DMS 273 treated with DMSO at 0.1 percent for 48 hours (cell line): ENCODE results near the gene AMY1C.
"Not testable (repeated sequence)": the region's sequence is repeated elsewhere in the genome, so short reads cannot be mapped to it uniquely, and the experiment has no call there.

Source experiments
- DNase-seq: peaks from one replicate; lab custom pipeline; 2025; lab: John Stamatoyannopoulos, UW

Gene AMY1C

DNA sequence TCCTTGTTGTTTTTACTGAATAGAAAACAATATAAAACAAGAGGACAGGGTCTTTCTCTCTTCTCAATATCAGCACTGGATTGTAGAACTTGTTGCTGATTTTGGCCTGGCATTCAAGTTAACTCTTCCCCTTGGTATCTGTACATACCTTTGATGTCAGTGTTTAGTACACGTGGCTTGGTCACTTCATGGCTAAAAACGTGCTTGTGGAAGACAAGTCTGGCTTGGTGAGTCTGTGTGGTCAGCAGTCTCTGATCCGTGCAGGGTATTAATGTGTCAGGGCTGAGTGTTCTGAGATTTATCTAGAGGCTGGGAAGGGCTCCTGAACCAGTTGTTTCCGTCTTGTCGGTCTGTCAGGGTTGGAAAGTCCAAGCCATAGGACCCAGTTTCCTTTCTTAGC lies at the start of gene AMY1C:
TSS of gene AMY1C (plus strand) at position 301 of the 400 bp plus-strand sequence. CDS start 572 bp downstream, outside the sequence.
- not testable (repeated sequence) for DNase-seq

DNA sequence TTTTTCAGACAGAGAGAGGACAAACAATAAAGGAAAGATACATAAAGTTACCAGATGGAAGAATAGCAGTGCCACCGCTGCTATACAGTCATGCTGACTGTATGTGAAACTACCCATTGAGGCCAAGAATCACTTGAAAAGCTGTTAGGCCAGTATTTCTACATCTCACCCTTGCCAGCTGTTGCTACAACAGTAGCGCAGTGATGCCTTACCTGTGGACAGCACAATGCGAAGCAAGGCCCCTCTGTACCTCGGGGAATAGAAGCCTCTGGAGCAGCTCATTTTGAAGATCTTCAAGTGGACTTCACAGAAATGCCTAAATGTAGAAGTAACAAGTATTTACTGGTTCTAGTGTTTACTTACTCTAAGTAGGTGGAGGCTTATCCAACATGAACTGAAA lies 49.0 kb upstream of the AMY1C start:
- not testable (repeated sequence) for DNase-seq

GRCh38 chr1:103701256-103701655 lies 48.4 kb upstream of the AMY1C start:
- DNase-seq: not testable (repeated sequence)

GRCh38 chr1:103707670-103708069 lies 42.0 kb upstream of the AMY1C start:
- not testable (repeated sequence) for DNase-seq

- not testable (repeated sequence) for DNase-seq
Observed at GRCh38 chr1:103710381-103710780, 39.3 kb upstream of the AMY1C start.

- DNase-seq: not testable (repeated sequence)
Observed at GRCh38 chr1:103717404-103717803, 32.3 kb upstream of the AMY1C start.

DNA sequence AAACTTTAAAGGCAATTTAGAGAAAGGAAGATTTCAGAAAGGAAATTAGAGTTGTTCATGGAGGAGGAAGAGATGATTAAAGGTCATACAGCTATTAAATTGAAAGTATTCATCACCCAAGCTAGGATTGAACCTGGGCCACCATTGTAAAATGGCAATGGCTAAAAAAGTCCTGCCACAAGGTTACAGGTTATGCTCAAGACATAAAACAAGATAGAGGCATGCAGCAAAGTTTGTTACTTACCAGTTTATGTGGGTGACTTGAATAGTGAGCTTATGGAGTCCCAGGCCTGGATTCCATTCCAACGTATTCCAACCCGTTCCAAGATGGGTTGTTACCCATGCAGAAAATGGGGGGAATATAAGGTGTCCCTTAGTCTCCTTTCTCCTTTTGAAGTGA lies 28.2 kb upstream of the AMY1C start:
- not testable (repeated sequence) for DNase-seq

GRCh38 chr1:103735334-103735733 lies 14.4 kb upstream of the AMY1C start:
- not testable (repeated sequence) for DNase-seq

- DNase-seq: not testable (repeated sequence)
Observed at GRCh38 chr1:103738031-103738430, 11.7 kb upstream of the AMY1C start.

DNA sequence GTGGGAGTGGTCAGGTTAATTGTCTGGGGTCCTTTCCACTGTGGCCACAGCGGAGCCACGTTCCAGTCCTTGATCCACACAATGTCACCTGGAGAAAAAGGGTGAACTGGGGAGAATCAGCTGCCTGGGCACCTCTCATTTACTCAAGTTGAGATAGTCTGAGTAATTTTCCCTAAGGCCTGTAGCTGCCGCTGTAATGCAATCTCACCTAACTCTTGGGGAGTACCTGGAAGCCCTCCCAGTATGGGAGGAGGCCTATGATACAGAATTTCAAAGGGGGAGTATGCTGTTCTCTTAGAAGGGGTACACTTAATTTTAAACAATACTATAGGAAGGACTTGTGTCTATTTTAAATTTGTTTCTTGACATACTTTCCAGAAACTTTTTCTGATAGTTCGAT lies 5.2 kb upstream of the AMY1C start:
- not testable (repeated sequence) for DNase-seq

GRCh38 chr1:103745040-103745439 lies 4.7 kb upstream of the AMY1C start:
- not testable (repeated sequence) for DNase-seq

GRCh38 chr1:103748273-103748672 lies 1.4 kb upstream of the AMY1C start:
- not testable (repeated sequence) for DNase-seq

- no peak for DNase-seq
Observed at GRCh38 chr1:103761896-103762295, 12.2 kb downstream of the AMY1C start.

- DNase-seq: no peak
Observed at GRCh38 chr1:103779932-103780331, 30.2 kb downstream of the AMY1C start.

DNA sequence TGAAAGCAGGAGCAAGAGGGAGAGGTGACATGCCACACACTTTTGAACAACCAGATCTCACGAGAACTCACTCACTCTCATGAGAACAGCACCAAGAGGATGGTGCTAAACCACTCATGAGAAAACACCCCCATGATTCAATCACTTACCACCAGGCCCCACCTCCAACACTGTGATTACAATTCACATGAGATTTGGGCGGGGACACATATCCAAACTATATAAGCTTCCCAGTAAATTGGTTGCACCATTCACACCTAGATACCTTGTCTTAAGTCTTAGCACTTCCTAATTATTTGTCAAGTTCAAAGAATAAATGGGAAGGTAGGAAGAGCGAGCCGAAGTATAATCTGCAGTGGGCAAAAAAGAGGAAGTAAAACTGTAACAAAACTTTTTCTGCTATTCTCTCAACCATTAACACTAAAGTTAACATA lies 34.3 kb downstream of the AMY1C start:
- DNase-seq: no peak

GRCh38 chr1:103788377-103788776 lies 38.7 kb downstream of the AMY1C start:
- no peak for DNase-seq

GRCh38 chr1:103790172-103790571 lies 40.5 kb downstream of the AMY1C start:
- no peak for DNase-seq
